Hepatocyte (in vitro differentiated cells): Measurements from ENCODE around the gene EEF2K. TPM values are rescaled to one million over a fixed set of nuclear protein-coding genes. Genes with fewer than 3 reads are reported as not detected.

Source experiments
- DNase-seq: peaks from one replicate; pipeline ENCODE4 v3.0.0-alpha.2; 2016; ENCODE audit warnings: low spot score
- H2AFZ ChIP-seq: fragments of 200-600 bp; sonication (generic); 2 replicates; pipeline ENCODE4 v1.6.0; 2016; ENCODE audit warnings: antibody characterized with exemption, mild to moderate bottlenecking
- H3K27ac ChIP-seq: fragments of 200-600 bp; sonication (generic); 2 replicates; pipeline ENCODE4 v1.5.1; 2016; ENCODE audit warnings: mild to moderate bottlenecking
- H3K27me3 ChIP-seq: fragments of 200-600 bp; sonication (generic); 2 replicates; pipeline ENCODE4 v1.6.1; 2016
- H3K36me3 ChIP-seq: fragments of 200-600 bp; sonication (generic); replicated peaks from 2 replicates; pipeline ENCODE4 v1.5.1; 2016; ENCODE audit warnings: low read depth; ENCODE audit not compliant: insufficient read depth
- H3K4me1 ChIP-seq: fragments of 200-600 bp; sonication (generic); 2 replicates; pipeline ENCODE4 v1.5.1; 2016; ENCODE audit warnings: mild to moderate bottlenecking, moderate library complexity; ENCODE audit not compliant: insufficient read depth
- H3K4me2 ChIP-seq: fragments of 200-600 bp; sonication (generic); 2 replicates; pipeline ENCODE4 v1.6.0; 2016
- H3K4me3 ChIP-seq: fragments of 200-600 bp; sonication (generic); 2 replicates; pipeline ENCODE4 v1.5.1; 2016; ENCODE audit warnings: mild to moderate bottlenecking
- H3K79me2 ChIP-seq: fragments of 200-600 bp; sonication (generic); 2 replicates; pipeline ENCODE4 v1.6.0; 2017; ENCODE audit warnings: mild to moderate bottlenecking
- H3K9me2 ChIP-seq: fragments of 200-600 bp; sonication (generic); replicated peaks from 2 replicates; pipeline ENCODE4 v1.6.0; 2017; ENCODE audit warnings: mild to moderate bottlenecking; ENCODE audit not compliant: insufficient read depth
- H3K9me3 ChIP-seq: fragments of 200-600 bp; sonication (generic); 2 replicates; pipeline ENCODE4 v1.5.1; 2016; ENCODE audit warnings: low read depth, mild to moderate bottlenecking
- H4K20me1 ChIP-seq: fragments of 200-600 bp; sonication (generic); 2 replicates; pipeline ENCODE4 v1.6.0; 2016; ENCODE audit warnings: mild to moderate bottlenecking; ENCODE audit not compliant: insufficient read depth, poor library complexity, severe bottlenecking
- CTCF ChIP-seq: fragments of 200-600 bp; sonication (generic); IDR thresholded peaks from 2 replicates; pipeline ENCODE4 v1.5.1; 2016; ENCODE audit warnings: antibody characterized with exemption, mild to moderate bottlenecking; ENCODE audit not compliant: poor library complexity
- EZH2 ChIP-seq: fragments of 200-600 bp; sonication (generic); IDR thresholded peaks from 2 replicates; pipeline ENCODE4 v1.6.1; 2016; ENCODE audit warnings: antibody characterized with exemption, mild to moderate bottlenecking, borderline replicate concordance
- EZH2phosphoT487 ChIP-seq: fragments of 200-600 bp; sonication (generic); IDR thresholded peaks from one replicate; pipeline ENCODE4 v1.6.1; 2018; ENCODE audit warnings: antibody characterized with exemption, mild to moderate bottlenecking, low read depth, moderate library complexity; ENCODE audit not compliant: unreplicated experiment, severe bottlenecking
- WGBS: methylation state at CpG from one replicate; pipeline ENCODE4 v1.1.6; 2016; ENCODE audit warnings: low lambda C conversion rate; ENCODE audit errors: missing lambda C conversion rate; 5-methylcytosine and 5-hydroxymethylcytosine counted together
- polyA plus RNA-seq: library from polyadenylated mRNA; unstranded; fragments of >200 nt; fragmentation: Nextera tagmentation; extraction: Ambion mirVana; gene quantifications from 2 replicates; pipeline ENCODE4 v1.2.1, GENCODE V29; 2016
- total RNA-seq: library from RNA; depleted of rRNA; stranded (reverse); fragments of >200 nt; gene quantifications from 2 replicates; pipeline ENCODE4 v1.2.3, GENCODE V29; 2014

Gene EEF2K
- total and polyA plus RNA-seq, 2 experiments from 2014 or later, result 7.9 to 15.1 TPM

GRCh38 chr16:22239131-22239805, 33.2 kb downstream of the EEF2K start:
- no peaks in the 10 kb centered on the region for H3K36me3 ChIP-seq
- 83% methylated on average over 14 of the region's 14 CpGs for WGBS
- H3K27ac ChIP-seq, result no peak overlapping the region
- H3K9me3 ChIP-seq, result no peaks in the 10 kb centered on the region
- TF ChIP-seq EZH2 (no peak), EZH2phosphoT487 (no peak), CTCF (no peak)
- H2AFZ ChIP-seq, result no peak overlapping the region
- H3K9me2 ChIP-seq, result no peaks in the 10 kb centered on the region
- DNase-seq, result no peak
- no peaks in the 10 kb centered on the region for H3K4me1 ChIP-seq
- H4K20me1 ChIP-seq, result no peaks in the 10 kb centered on the region
- no peak overlapping the region for H3K4me2 ChIP-seq
- H3K79me2 ChIP-seq, result peaks cover under 1% of the 10 kb centered on the region
- no peak overlapping the region for H3K4me3 ChIP-seq
- no peaks in the 10 kb centered on the region for H3K27me3 ChIP-seq

- H3K9me3 ChIP-seq, result no peaks in the 10 kb centered on the region
- no peaks in the 10 kb centered on the region for H3K79me2 ChIP-seq
- no peak overlapping the region for H2AFZ ChIP-seq
- H3K27me3 ChIP-seq, result no peaks in the 10 kb centered on the region
- H3K36me3 ChIP-seq, result no peaks in the 10 kb centered on the region
- H3K4me2 ChIP-seq, result no peak overlapping the region
- no peak for TF ChIP-seq EZH2phosphoT487
- TF ChIP-seq CTCF, result no peak
- no peak for TF ChIP-seq EZH2
- no peak overlapping the region for H3K27ac ChIP-seq
- WGBS, result 90% methylated on average over 3 of the region's 3 CpGs
- H3K4me3 ChIP-seq, result no peak overlapping the region
- DNase-seq, result no peak
- no peaks in the 10 kb centered on the region for H3K9me2 ChIP-seq
- H3K4me1 ChIP-seq, result no peaks in the 10 kb centered on the region
- H4K20me1 ChIP-seq, result no peaks in the 10 kb centered on the region
Measured at GRCh38 chr16:22240023-22240710, 34.1 kb downstream of the EEF2K start.

- Histone ChIP-seq H3K9me2 (no peaks in the 10 kb centered on the region), H3K27me3 (no peaks in the 10 kb centered on the region), H3K9me3 (no peaks in the 10 kb centered on the region), H2AFZ (no peak overlapping the region), H3K36me3 (no peaks in the 10 kb centered on the region), H4K20me1 (no peaks in the 10 kb centered on the region), H3K79me2 (no peaks in the 10 kb centered on the region), H3K4me2 (no peak overlapping the region), H3K27ac (no peak overlapping the region), H3K4me1 (no peaks in the 10 kb centered on the region), H3K4me3 (no peak overlapping the region)
- no peak for TF ChIP-seq CTCF
- TF ChIP-seq EZH2phosphoT487, result no peak
- no peak for TF ChIP-seq EZH2
- DNase-seq, result no peak
- 97% methylated on average over 6 of the region's 6 CpGs for WGBS
Measured at GRCh38 chr16:22250522-22250921, 44.4 kb downstream of the EEF2K start.
